GM18907 (cell line): ENCODE results near the gene SF3B2.

Experiments used
- ATAC-seq: cut with Tn5 transposase; IDR thresholded peaks from one replicate; pipeline ENCODE4 v1.9.1; 2021; ENCODE audit warnings: mild to moderate bottlenecking, moderate library complexity; ENCODE audit not compliant: unreplicated experiment

The SF3B2 gene

GRCh38 chr11:66048547-66049323 lies 3.4 kb upstream of the SF3B2 start, which contains the start of gene GAL3ST3:
GAL3ST3 (minus strand) TSS chr11:66049161; CDS start chr11:66045415, 3,746 bp downstream.
- ATAC-seq: no peak

DNA sequence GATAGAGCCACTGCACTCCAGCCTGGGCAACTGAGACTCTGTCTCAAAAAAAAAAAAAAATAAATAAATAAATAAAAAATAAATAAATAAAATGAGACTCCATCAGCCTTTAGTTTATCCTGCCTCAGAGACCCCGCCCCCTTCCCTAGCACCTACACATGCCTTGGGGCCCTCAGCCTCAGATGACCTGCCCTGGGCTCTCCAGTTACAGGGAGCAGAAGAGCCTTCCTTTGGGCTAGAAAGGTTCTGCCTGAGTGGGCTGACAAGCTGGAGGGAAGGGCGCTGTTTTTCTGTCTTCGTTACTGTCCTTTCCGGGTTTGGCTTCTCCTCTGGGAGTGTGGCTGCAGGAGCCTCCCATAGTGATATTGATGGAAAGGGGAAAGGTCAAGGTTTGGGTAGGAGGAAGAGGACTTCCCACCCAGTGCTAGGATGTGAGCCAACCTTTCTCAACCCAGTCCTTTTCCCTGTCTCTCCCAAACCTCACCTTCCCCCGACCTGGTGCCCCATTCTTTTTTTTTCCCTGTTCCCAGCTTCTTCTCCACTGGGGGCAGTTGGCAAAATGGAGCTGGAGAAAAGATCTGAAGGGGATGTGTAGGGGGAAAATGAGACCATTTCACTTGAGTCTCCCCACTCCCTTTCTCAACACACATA lies 1.5 kb upstream of the SF3B2 start:
- no peak for ATAC-seq

DNA sequence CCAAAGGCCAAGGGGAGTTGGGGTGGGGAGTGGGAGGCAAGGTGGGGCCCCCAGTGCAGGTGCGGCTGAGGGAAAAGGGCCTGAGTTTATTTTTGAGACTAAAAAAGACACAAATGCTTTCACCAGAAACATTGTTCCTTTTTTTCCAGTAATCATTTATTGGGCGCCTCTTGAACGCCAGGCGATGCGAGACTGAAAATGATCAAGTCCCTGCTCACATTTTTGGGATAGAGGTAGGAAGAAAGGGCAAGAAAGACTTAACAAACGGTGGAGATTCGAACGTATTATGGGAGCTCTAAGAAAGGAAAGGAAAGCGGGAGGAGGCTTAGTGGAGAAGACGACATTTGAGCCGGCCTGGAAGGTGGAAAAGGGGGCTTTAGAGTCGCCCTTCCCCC lies 796 bp upstream of the SF3B2 start:
- no peak for ATAC-seq

GRCh38 chr11:66052664-66052982 lies 459 bp downstream of the SF3B2 start:
- no peak for ATAC-seq

DNA sequence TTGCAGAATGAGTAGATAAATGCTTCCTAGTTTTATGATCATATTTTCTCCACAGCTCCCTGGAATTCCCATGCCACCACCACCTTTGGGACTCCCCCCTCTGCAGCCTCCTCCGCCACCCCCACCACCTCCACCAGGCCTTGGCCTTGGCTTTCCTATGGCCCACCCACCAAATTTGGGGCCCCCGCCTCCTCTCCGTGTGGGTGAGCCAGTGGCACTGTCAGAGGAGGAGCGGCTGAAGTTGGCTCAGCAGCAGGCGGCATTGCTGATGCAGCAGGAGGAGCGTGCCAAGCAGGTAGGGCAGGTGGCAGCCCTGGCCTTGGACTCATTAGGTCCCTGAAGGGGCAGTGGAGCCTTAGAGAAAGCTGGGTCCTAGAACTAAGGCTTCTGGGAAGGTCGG lies 2.9 kb downstream of the SF3B2 start:
- ATAC-seq: no peak

GRCh38 chr11:66056501-66056900 lies 4.3 kb downstream of the SF3B2 start:
- no peak for ATAC-seq

DNA sequence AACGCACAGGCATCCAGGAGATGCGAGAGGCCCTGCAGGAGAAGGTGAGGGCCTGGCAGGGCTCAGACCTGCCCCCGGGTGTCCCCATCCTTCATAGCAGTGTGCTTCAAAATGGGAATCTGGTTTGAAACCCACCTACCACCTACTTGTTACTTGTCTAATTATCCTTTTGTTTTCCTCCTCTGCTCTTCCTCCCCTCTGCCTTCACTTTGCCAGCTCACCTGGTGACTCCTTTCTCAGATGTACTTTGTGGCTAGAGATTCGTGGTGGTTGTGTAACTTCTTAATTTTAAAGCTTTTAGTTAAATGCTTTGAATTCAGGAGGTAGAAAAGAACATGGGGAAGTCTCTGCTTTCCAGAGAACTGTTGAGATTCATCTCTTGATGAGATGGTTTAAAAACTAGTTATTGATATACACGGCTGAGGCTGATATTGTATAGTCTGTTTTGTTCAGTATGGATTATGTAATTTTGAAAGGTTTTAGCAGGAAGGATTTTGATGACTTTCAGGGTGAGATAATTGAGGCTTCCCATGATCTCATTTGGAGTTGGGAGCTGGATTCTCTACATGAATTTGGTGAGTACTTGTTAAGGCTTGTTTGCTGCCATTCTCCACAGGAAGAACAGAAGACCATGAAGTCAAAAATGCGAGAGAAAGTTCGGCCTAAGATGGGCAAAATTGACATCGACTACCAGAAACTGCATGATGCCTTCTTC lies 8.0 kb downstream of the SF3B2 start:
- ATAC-seq: no peak

DNA sequence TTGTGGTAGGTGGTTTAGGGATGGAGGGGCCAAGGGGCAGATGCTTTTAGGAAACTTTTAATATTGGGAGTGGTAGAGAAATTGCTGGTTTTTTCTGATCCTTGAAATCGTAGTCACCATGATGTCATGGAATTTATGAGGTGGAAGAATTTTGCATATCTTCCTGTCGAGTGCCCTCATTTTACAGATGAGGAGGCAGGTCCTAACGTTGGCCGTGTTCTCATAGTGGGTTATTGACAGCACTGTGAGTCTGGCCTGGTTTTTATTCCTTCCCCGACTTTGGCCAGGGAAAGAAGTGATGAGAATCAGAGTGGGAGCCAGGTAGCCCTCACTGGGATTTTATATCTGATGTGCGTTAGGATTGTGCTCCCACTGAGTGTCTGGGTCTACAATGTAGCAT lies 9.1 kb downstream of the SF3B2 start:
- no peak for ATAC-seq

GRCh38 chr11:66062408-66062807 lies 10.2 kb downstream of the SF3B2 start:
- ATAC-seq: no peak

GRCh38 chr11:66063900-66064299 lies 11.7 kb downstream of the SF3B2 start:
- no peak for ATAC-seq

- no peak for ATAC-seq
These were observed 12.4 kb downstream of the SF3B2 start for GRCh38 chr11:66064571-66064970.

DNA sequence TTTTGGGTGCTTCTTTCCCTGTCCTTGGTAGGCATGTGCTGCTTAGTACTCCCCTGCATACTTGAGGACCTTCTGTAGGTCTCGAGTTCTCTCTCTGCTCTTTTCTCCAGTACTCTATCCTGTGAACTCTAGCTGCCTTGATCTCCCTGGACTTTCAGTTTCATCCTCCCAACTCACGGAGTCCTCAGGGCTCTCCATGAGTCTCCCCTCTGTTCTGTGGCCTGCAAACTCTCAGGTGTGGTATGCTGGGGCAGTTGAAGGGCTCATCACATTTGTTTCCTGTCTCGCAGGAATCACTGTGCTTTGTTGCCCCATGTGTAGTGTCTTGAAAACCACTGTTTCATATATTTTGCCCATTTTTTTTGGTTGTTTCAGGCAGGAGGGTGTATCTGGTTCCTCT lies 14.6 kb downstream of the SF3B2 start:
- no peak for ATAC-seq

GRCh38 chr11:66067640-66068039 lies 15.5 kb downstream of the SF3B2 start:
- no peak for ATAC-seq

- no peak for ATAC-seq
These were observed 16.1 kb downstream of the SF3B2 start for GRCh38 chr11:66068154-66068821.

DNA sequence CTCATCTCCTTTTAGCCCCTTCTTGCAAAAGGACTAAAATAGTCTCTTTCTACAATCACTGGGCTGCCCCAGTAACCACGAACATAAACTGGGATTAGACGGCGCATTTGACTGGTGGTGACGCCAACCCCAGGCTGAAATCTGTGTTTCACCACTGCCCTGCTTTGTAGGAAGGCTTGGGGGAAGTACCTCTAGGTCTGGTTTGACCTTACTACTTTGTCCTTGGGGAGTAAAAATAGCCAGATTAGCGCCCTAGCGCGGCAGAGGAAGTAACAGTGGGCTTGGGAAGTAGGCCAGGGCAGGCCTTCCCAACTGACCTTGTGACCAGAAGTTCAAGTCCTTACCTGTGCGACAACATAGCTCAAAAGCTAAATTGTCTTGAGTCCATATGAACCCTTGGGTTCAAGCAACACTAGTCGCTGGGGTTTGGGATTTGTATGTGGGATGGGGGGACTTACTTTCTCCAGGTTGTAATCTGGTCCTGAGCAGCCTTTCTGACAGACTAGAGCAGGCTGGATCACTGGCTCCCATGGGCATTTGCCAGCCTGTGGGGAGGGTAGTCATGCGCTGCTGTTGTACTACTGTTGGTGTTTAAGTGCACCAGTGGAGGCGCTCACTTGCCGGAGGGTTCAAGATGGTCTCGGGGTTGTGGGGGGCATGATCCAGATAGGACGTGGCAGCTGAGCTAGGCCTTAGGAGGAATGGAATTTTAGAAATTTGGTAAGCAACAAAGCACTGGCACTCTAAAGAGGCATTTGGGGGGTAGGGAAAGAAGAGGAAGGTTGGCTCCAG lies 17.0 kb downstream of the SF3B2 start:
- peak; percentile 26 for ATAC-seq

DNA sequence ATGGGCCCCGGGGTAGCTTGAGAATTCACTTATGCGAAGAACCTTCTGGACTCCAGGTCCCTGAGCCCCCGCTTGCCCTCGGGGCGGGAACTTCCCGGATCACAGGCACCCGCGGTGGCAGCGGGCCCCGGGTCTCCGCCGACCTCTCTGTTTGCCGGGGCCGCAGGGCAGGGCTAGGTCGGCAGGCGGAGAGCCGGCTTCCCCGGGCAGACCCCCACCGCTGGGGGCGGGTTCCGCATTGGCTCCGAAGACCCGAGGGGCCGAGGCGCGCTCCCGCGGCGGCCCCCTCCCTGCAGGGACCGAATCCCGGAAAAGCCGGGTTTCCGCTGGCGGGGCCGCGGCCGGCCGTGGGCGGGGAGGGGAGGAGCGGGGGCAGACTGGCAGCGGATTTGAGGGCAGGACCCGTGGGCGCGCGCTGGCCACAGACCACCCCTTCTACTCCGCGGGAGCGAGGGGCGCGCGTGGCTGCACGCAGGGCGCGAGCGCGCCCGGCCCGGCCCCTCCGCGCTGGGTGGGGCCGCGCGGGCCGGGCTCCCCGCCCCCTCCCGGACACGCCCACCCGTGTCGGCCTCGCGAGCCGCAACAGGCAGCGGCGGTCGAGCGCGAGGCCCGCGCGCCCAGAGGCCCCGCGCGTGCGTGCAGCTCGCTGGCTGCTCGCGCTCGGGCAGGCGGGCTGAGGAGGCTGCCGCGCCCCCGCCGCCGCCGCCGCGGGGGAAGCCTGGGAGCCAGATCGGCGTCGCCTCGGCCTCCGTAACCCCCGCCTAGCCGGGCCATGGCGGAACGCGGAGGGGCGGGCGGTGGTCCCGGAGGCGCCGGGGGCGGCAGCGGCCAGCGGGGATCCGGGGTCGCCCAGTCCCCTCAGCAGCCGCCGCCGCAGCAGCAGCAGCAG lies 17.8 kb downstream of the SF3B2 start, which contains the start of gene PACS1:
Gene PACS1, plus strand, starts transcription at position 558 of the 889 bp plus-strand sequence. Its CDS starts 215 bp downstream, at position 773.
- peak; percentile 41 for ATAC-seq

DNA sequence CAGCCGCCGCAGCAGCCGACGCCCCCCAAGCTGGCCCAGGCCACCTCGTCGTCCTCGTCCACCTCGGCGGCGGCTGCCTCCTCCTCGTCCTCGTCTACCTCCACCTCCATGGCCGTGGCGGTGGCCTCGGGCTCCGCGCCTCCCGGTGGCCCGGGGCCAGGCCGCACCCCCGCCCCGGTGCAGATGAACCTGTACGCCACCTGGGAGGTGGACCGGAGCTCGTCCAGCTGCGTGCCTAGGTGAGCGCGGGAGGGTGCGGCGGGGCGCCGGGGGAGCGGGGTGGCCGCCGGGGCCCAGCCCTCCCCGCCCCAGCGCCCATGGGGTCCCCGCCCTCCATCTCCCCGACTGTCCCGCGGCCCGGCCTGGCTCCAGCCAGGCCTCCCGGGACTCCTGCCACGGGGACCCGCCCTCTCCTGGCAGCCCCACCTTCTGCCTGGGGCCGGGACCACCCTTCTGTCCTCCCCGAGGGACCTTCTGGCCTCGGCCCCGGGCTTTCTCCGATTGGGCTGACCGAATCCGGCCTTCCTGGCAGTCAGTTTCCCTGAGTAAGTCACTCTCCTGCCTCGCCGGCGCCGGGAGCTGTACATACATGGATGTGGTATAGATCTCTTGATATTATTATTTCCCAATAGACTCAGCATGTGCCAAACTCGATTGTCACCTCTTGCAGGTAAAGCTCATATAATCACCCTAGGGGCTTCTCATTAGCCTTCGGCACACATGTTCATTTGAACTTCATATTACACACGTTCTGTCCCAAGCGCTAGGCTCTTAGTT lies 18.6 kb downstream of the SF3B2 start:
- ATAC-seq: peak; percentile 18

DNA sequence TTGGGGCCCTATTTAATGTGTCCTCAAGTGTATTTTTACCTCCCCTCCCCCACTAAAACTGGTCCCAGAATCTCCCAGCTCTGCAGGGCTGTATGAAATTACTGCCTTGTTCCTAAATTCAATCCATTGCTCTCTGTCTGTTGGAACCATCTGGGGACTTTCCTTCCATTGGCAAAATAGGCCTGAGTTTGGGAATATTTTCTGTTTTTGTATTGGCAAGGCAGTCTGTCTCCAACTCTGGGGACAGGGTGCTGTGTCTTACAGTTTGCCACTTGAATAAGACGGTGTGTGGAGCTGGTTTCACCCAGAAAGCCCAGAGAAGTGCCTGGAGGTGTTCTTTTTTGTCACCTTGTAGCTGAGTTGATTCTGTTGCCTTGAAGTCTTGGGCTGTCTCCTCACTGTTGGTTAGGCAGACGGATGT lies 19.2 kb downstream of the SF3B2 start:
- no peak for ATAC-seq

GRCh38 chr11:66072081-66072480 lies 19.9 kb downstream of the SF3B2 start:
- ATAC-seq: no peak
